Pancreas (tissue), 10 donors: ENCODE measurements around the gene SEMA5A. TPM values are rescaled to one million over a fixed set of nuclear protein-coding genes. Genes with fewer than 3 reads are reported as not detected.
A peak's percentile ranks its signal among the peaks of the same experiment; 100 is the strongest.

Experiments
- ATAC-seq, 4 donors: fragments of 200-7000 bp; cut with Tn5 transposase; one replicate each; pipeline versions ENCODE4 v1.8.0 to v1.9.1; 2020; ENCODE audit warnings: mild to moderate bottlenecking in 4 of 4, moderate library complexity in 4 of 4
- DNase-seq, 6 donors: peaks; one replicate each; pipeline ENCODE4 v3.0.0-alpha.2; 2020
- FAIRE-seq: peaks from 2 replicates; lab custom pipeline; 2012; peaks lifted over from hg19 to GRCh38; lab: Jason Lieb, UNC
- H3K27ac ChIP-seq, 4 donors: fragments of 200-600 bp; sonication (generic); 1 replicate in 3 of 4; 2 replicates in 1 of 4; pipeline versions ENCODE4 v1.5.0 to v1.8.0; 2020
- H3K27me3 ChIP-seq, 4 donors: fragments of 200-600 bp; one replicate each; pipeline ENCODE4 v1.8.0; 2021
- H3K36me3 ChIP-seq, 3 donors: fragments of 200-600 bp; sonication (generic) in 1 of 3; one replicate each; pipeline versions ENCODE4 v1.5.0 to v1.8.0; 2020 to 2021
- H3K4me1 ChIP-seq, 3 donors: fragments of 200-600 bp; one replicate each; pipeline ENCODE4 v1.8.0; 2021
- H3K4me3 ChIP-seq, 4 donors: fragments of 200-600 bp; sonication (generic) in 2 of 4; one replicate each; pipeline versions ENCODE4 v1.5.0 to v1.8.0; 2020 to 2021
- H3K9me3 ChIP-seq, 4 donors: fragments of 200-600 bp; one replicate each; pipeline ENCODE4 v1.8.0; 2021
- CTCF ChIP-seq, 4 donors: fragments of 200-600 bp; sonication (generic) in 3 of 4; IDR thresholded peaks; one replicate each; pipeline versions ENCODE4 v1.5.0 to v1.8.0; 2021; ENCODE audit warnings: antibody characterized with exemption in 4 of 4
- WGBS, 2 donors: extraction: QIAGEN DNeasy Blood & Tissue Kit; methylation state at CpG; one replicate each; pipeline ENCODE4 v1.1.7; 2013; 5-methylcytosine and 5-hydroxymethylcytosine counted together
- intact Hi-C, 3 donors: fragments of 100-400 bp; cut with DNase I; formaldehyde crosslinking; loops; one replicate each; pipeline versions ENCODE4 v1.11.1 to v1.14.2; 2022
- polyA plus RNA-seq, 2 donors: library from polyadenylated mRNA; stranded (reverse); fragments of 200-250 nt; gene quantifications; one replicate each; pipeline ENCODE4 v1.2.3, GENCODE V29; 2013
- total RNA-seq, 6 donors: library from RNA; stranded (reverse); fragmentation: NEBNext Ultra II Directional in 4 of 6; extraction: Animal tissue kit (Norgen Biotek cat#: 25700) in 4 of 6; gene quantifications; one replicate each; pipeline versions ENCODE4 v1.2.1 to v1.2.4, GENCODE V29; 2021 to 2023
- donor health status: healthy with polysubstance abuse.
- donor health status: DM: no; HTN: no; CAD: no; lungs with moderate emphysema.
- donor health status: DM: no; HTN: no; CAD: no.
- donor health status: control.
- donor health status: control.
- donor health status: Bipolar disorder and iron deficiency.
- donor health status: DM: yes; HTN: yes; CAD: no.
- donor health status: DM: no; HTN: no; CAD: no.
- donor health status: DM: no; HTN: no; CAD: no.
- donor health status: DM: yes; HTN: yes; CAD: no.

Gene SEMA5A
- total and polyA plus RNA-seq, 8 donors = 0.91 to 14.0 (median 6.4) TPM

GRCh38 chr5:9265441-9266287 is 280.2 kb downstream of the SEMA5A start:
- Histone ChIP-seq H3K27me3 (no peaks in the 10 kb centered on the region), H3K9me3 (no peaks in the 10 kb centered on the region), H3K36me3 (no peaks in the 10 kb centered on the region), H3K27ac (no peak overlapping the region), H3K4me1 (no peaks in the 10 kb centered on the region), H3K4me3 (no peak overlapping the region)
- TF ChIP-seq CTCF (IDR thresholded peaks at IDR 0.05) = no peak
- WGBS, 2 donors = 80 to 87% methylated on average over 17 of the region's 17 CpGs
- FAIRE-seq (no peak), DNase-seq (no peak), ATAC-seq (peak in 2 of 4 donors; percentile 21 to 43)
- intact Hi-C loops = no loop called here

GRCh38 chr5:9264301-9264700 is 281.6 kb downstream of the SEMA5A start:
- ATAC-seq (no peak), FAIRE-seq (no peak), DNase-seq (no peak)
- H3K9me3 ChIP-seq = no peaks in the 10 kb centered on the region
- WGBS, 2 donors = 86 to 87% methylated on average over 5 of the region's 5 CpGs
- H3K36me3 ChIP-seq = no peaks in the 10 kb centered on the region
- H3K4me3 ChIP-seq = no peak overlapping the region
- no peak for TF ChIP-seq CTCF (IDR thresholded peaks at IDR 0.05)
- no peaks in the 10 kb centered on the region for H3K4me1 ChIP-seq
- intact Hi-C loops = no loop called here
- no peaks in the 10 kb centered on the region for H3K27me3 ChIP-seq
- H3K27ac ChIP-seq = no peak overlapping the region

- Histone ChIP-seq H3K27me3 (no peaks in the 10 kb centered on the region), H3K9me3 (no peaks in the 10 kb centered on the region), H3K27ac (no peak overlapping the region), H3K4me1 (no peaks in the 10 kb centered on the region), H3K4me3 (no peak overlapping the region), H3K36me3 (no peaks in the 10 kb centered on the region)
- TF ChIP-seq CTCF (IDR thresholded peaks at IDR 0.05) = no peak
- WGBS, 2 donors = 88 to 93% methylated on average over 2 of the region's 2 CpGs
- DNase-seq (no peak), FAIRE-seq (no peak), ATAC-seq (no peak)
- intact Hi-C loops = no loop called here
These were observed 282.2 kb downstream of the SEMA5A start for GRCh38 chr5:9263656-9264055.

GRCh38 chr5:9251379-9251980 is 294.4 kb downstream of the SEMA5A start:
- Histone ChIP-seq H3K4me1 (no peaks in the 10 kb centered on the region), H3K27me3 (no peaks in the 10 kb centered on the region), H3K27ac (no peak overlapping the region), H3K36me3 (no peaks in the 10 kb centered on the region), H3K4me3 (no peak overlapping the region), H3K9me3 (no peaks in the 10 kb centered on the region)
- ATAC-seq (no peak), DNase-seq (no peak), FAIRE-seq (no peak)
- intact Hi-C loops = no loop called here
- WGBS, 2 donors = 92 to 94% methylated on average over 2 of the region's 2 CpGs
- no peak for TF ChIP-seq CTCF (IDR thresholded peaks at IDR 0.05)

- 89 to 97% methylated on average over 3 of the region's 3 CpGs for WGBS, 2 donors
- Histone ChIP-seq H3K4me3 (no peak overlapping the region), H3K27me3 (no peaks in the 10 kb centered on the region), H3K27ac (no peak overlapping the region), H3K9me3 (no peaks in the 10 kb centered on the region), H3K36me3 (no peaks in the 10 kb centered on the region), H3K4me1 (no peaks in the 10 kb centered on the region)
- DNase-seq = no peak
- intact Hi-C loops = no loop called here
- no peak for FAIRE-seq
- TF ChIP-seq CTCF (IDR thresholded peaks at IDR 0.05) = no peak
- ATAC-seq = no peak
These were observed 296.6 kb downstream of the SEMA5A start for GRCh38 chr5:9249231-9249630.
